ENCODE results near the gene KCNG3.

The KCNG3 gene

GRCh38 chr2:42493468-42494354 lies at the start of gene KCNG3:
Gene KCNG3 (minus strand): TSS chr2:42493982. CDS start chr2:42493501, 481 bp downstream.
- DNase-seq, result peak; percentile 19 to 92 (median 50)
- intact Hi-C loops (cut with DNase I), result no loop called here

- no peak for DNase-seq
- intact Hi-C loops (cut with DNase I), result no loop called here
Observed at GRCh38 chr2:42542871-42543270, 49.1 kb upstream of the KCNG3 start.

GRCh38 chr2:42537493-42537892 lies 43.7 kb upstream of the KCNG3 start:
- no peak for DNase-seq
- intact Hi-C loops (cut with DNase I), result no loop called here

- peak in 1 of 10 donors; percentile 18 for DNase-seq
- intact Hi-C loops (cut with DNase I), result no loop called here
Observed at GRCh38 chr2:42532397-42532796, 38.6 kb upstream of the KCNG3 start.

- DNase-seq, result no peak
- intact Hi-C loops (cut with DNase I), result no loop called here
Observed at GRCh38 chr2:42523341-42523740, 29.6 kb upstream of the KCNG3 start.

- no peak for DNase-seq
- intact Hi-C loops (cut with DNase I), result no loop called here
Observed at GRCh38 chr2:42522035-42522434, 28.3 kb upstream of the KCNG3 start.

GRCh38 chr2:42519624-42520023 lies 25.8 kb upstream of the KCNG3 start:
- intact Hi-C loops (cut with DNase I), result loop anchor here (10.0 kb wide), 1 partner anchor 45 kb away; the partner anchor contains the start of gene MTA3

GRCh38 chr2:42516418-42516901 lies 22.7 kb upstream of the KCNG3 start:
- intact Hi-C loops (cut with DNase I), result loop anchor here (10.0 kb wide), 1 partner anchor 48 kb away; the partner anchor contains the start of gene MTA3
- DNase-seq, result no peak

More at GRCh38 chr2:42519624-42520023, 25.8 kb upstream of the KCNG3 start:
- DNase-seq, result no peak

- intact Hi-C loops (cut with DNase I), result loop anchor here (2.0 to 10.0 kb wide), 2 partner anchors 51 to 149 kb away; partner anchors contain the start of gene MTA3
- peak in 1 of 10 donors; percentile 67 for DNase-seq
Observed at GRCh38 chr2:42513252-42513918, 19.6 kb upstream of the KCNG3 start.

- intact Hi-C loops (cut with DNase I), result loop anchor here (10.0 kb wide), 1 partner anchor 54 kb away; the partner anchor contains the start of gene MTA3
- DNase-seq, result no peak
Observed at GRCh38 chr2:42510608-42511243, 16.9 kb upstream of the KCNG3 start.

GRCh38 chr2:42510191-42510590 lies 16.4 kb upstream of the KCNG3 start:
- intact Hi-C loops (cut with DNase I), result loop anchor here (10.0 kb wide), 1 partner anchor 55 kb away; the partner anchor contains the start of gene MTA3
- DNase-seq, result no peak

GRCh38 chr2:42504364-42505230 lies 10.8 kb upstream of the KCNG3 start:
- intact Hi-C loops (cut with DNase I), result loop anchor here (10.0 kb wide), 1 partner anchor 290 kb away; the partner anchor contains the start of gene HAAO
- DNase-seq, result no peak

- no peak for DNase-seq
- intact Hi-C loops (cut with DNase I), result loop anchor here (10.0 kb wide), 1 partner anchor 292 kb away; the partner anchor contains the start of gene HAAO
Observed at GRCh38 chr2:42503291-42503690, 9.5 kb upstream of the KCNG3 start.

GRCh38 chr2:42498497-42498896 lies 4.7 kb upstream of the KCNG3 start:
- no peak for DNase-seq
- intact Hi-C loops (cut with DNase I), result no loop called here

GRCh38 chr2:42495611-42496010 lies 1.8 kb upstream of the KCNG3 start:
- DNase-seq, result no peak

GRCh38 chr2:42495234-42495581 lies 1.4 kb upstream of the KCNG3 start:
- DNase-seq, result no peak
- intact Hi-C loops (cut with DNase I), result loop anchor here (1.0 kb wide), 1 partner anchor 168 kb away; no protein-coding TSS in a partner anchor

More at GRCh38 chr2:42495611-42496010, 1.8 kb upstream of the KCNG3 start:
- intact Hi-C loops (cut with DNase I), result loop anchor here (1.0 kb wide), 1 partner anchor 168 kb away; no protein-coding TSS in a partner anchor

GRCh38 chr2:42494355-42495233 lies 812 bp upstream of the KCNG3 start:
- DNase-seq, result peak in 9 of 10 donors; percentile 34 to 94 (median 75)
- intact Hi-C loops (cut with DNase I), result loop anchor here (1.0 kb wide), 1 partner anchor 169 kb away; no protein-coding TSS in a partner anchor
